ENCODE measurements around the gene KIF18B.

GRCh38 chr17:44932787-44933097, 14.8 kb downstream of the KIF18B start:
- TF ChIP-seq CTCF (conservative IDR thresholded peaks at IDR 0.05) = no peak
- TF ChIP-seq EZH2 (IDR thresholded peaks at IDR 0.05; ENCODE audit: low read depth) = no peak
